Omental fat pad (tissue), 4 donors: ENCODE data around the gene SPINDOC. TPM values are rescaled to one million over a fixed set of nuclear protein-coding genes. Genes with fewer than 3 reads are reported as not detected.

Experiments
- ATAC-seq: fragments of 150-250 bp; one replicate; pipeline ENCODE4 v1.9.1; 2016; ENCODE audit warnings: mild to moderate bottlenecking, moderate library complexity; ENCODE audit not compliant: low FRiP score
- DNase-seq: peaks from one replicate; pipeline ENCODE4 v3.0.0-alpha.2; 2019; ENCODE audit warnings: low spot score
- total RNA-seq, 4 donors: library from RNA; depleted of rRNA; stranded (reverse); fragments of >200 nt; gene quantifications; one replicate each; pipeline ENCODE4 v1.1.0, GENCODE V29; 2016
- TF ChIP-seq, protein P1 (sequence below), 3 donors: fragments of 450-650 bp; IDR thresholded peaks; one replicate each; pipeline ENCODE4 v1.5.1; 2016 to 2017; ENCODE audit warnings: antibody characterized with exemption in 3 of 3, mild to moderate bottlenecking in 3 of 3, moderate library complexity in 2 of 3

The SPINDOC gene
- total RNA-seq, 4 donors from 2014 or later = 7.3 to 12.8 (median 8.6) TPM

DNA sequence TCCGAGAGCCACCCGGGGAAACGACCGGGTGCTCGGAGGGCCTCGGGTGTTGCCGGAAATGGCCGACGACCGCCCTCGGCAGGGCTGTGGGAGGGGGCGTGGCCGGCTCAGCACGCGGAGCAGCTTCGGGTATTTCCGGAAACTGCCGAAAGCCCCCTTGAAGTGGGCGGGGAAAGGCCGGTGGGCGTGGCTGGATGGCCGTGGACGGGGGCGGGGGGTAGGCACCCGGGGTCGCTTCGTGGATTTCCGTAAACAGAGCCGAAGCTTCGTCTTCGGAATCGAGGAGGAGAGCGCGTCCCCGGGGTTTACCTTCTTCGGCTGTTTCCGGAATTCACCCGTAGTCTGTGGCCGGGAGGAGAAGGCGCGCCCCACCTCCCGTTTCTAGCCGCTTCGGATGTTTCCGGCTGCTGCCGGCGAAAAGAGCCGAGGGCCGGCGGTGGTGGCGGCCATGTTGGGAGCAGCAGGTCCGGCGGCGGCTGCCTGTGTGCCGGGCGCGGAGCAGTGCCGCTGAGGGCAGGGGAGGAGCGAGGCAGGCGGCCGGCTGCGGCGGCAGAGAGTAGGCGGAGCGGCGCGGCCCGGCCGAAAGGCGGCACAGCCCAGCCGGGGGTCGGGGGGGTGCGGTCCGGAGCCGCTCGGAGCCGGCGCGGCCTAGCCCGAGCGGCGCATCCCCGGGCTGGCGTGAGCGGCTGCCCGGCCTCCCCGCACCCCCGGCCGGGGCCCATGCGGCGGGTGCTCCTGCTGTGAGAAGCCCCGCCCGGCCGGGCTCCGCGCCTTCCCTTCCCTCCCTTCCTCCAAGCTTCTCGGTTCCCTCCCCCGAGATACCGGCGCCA is 25.6 kb downstream of the SPINDOC start, which contains the start of gene MARK2:
TSS of gene MARK2 (plus strand) at position 433 of the 830 bp plus-strand sequence. CDS start at position 830, 397 bp downstream.
- peak; percentile 87 for ATAC-seq
- TF ChIP-seq, protein P1, sequence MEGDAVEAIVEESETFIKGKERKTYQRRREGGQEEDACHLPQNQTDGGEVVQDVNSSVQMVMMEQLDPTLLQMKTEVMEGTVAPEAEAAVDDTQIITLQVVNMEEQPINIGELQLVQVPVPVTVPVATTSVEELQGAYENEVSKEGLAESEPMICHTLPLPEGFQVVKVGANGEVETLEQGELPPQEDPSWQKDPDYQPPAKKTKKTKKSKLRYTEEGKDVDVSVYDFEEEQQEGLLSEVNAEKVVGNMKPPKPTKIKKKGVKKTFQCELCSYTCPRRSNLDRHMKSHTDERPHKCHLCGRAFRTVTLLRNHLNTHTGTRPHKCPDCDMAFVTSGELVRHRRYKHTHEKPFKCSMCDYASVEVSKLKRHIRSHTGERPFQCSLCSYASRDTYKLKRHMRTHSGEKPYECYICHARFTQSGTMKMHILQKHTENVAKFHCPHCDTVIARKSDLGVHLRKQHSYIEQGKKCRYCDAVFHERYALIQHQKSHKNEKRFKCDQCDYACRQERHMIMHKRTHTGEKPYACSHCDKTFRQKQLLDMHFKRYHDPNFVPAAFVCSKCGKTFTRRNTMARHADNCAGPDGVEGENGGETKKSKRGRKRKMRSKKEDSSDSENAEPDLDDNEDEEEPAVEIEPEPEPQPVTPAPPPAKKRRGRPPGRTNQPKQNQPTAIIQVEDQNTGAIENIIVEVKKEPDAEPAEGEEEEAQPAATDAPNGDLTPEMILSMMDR (IDR thresholded peaks at IDR 0.05) = no peak
- DNase-seq = peak; percentile 98

DNA sequence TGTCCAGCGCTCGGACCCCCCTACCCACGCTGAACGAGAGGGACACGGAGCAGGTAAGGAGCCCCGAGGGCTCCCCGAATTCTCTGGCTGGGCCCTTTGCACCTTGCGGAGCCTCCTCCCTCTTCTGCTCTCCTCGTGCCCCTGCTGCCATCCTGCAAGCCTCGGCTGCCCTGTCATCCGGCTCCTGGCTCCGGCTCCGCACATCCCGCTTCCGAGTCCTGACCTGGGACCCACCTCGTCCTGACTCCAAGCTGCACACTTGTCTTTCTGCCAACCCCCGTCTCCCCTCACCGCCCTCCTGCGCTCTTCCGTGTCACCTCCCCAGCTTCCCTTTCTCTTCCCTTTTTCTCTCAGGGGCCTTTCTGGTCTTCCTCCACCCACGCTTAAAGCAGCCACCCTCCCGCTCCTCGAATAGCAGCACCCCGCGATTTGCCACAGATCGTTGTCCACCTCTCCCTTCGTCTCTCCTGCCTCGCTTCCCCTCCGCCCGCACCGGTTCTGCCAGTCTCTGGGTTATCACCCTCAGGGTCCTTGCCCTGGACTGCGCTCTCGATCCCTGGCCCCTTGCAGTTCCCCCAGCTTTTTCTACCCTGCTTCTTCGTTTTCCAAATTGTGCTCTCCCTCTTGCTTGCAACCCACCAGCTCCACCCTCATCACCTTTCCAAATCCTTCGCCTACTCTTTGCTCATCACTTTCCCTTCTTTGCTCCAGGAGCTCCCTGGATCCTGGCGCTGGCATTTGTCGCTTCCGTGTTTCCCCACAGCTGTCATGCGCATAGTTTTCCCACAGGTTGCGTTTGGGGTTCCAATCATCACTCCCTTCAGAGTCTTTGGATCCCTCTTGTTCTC is 26.5 kb downstream of the SPINDOC start:
- ATAC-seq (no peak), DNase-seq (no peak)
- TF ChIP-seq, protein P1 (IDR thresholded peaks at IDR 0.05) = no peak

DNA sequence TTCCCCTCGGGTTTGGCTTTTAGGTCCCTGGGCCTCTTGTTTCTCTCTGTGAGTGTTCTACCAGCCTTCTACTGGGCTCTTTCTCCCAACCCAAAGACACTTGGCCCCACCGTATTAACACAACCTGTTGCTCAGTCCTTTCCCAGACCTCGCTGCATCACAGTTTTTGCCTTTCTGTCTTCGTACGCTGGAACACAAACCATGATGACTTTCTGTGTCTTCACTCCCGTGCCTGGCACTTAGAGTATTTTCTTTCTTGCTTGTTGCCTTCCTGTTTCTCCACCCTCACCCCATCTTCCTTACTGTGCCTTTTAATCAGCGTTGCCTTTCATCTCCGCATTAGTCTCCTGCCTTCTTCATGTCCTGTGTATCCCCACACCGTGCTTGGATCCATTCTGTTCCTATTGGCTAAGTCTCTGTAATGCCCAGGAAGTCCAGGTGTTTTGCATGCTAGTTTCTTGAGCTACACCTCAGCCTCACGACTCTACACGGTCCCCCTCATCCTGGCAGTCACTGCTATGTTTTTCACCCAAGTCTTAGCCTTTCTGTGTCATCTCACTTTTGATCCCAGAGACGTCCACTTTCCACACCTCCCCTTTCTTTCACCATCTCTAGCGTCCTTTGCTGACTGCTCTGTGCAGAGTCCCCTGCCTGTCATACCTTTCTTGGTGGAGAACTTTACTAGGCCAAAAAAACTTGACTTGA is 27.3 kb downstream of the SPINDOC start:
- no peak for ATAC-seq
- no peak for DNase-seq
- TF ChIP-seq, protein P1 (IDR thresholded peaks at IDR 0.05) = no peak

DNA sequence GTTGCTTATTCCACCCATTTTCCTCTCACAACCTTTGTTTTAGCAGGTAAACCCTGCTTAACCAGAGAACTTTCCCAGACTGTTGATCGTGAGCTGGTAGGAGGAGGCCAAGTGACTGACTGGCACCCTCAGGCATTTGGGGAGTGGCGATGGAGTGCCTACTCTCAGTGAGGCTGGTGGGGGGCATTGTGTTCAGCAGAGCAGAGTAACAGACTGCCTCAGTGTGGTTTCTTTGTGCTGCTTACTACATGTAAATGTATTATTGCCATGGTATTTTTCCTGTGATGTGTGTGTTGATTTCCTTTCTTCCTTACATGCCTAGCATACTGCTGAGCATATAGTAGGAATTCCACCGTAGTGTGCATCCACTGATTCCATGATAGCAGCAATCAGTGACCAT is 28.3 kb downstream of the SPINDOC start:
- no peak for DNase-seq
- ATAC-seq = no peak
- TF ChIP-seq, protein P1 (IDR thresholded peaks at IDR 0.05) = no peak

DNA sequence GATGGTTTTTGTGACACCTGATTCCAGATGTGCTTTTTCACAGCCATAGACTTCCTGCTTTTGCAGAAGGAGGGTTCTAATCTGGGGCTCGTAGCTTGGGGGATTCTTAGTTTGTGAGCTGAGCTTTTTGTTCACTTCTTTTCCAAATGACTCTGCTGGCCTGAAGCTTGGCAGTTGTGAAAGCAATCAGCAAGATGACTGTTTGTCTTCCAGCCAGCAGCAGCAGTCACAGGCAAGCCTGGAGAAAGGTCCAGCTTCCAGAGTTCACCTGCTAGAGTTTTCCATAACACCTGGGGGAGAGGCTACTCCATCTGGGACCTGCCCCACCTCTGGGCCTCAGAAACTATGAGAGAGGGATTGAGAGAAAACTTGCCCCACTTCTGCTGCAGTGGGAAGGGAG is 29.8 kb downstream of the SPINDOC start:
- DNase-seq (no peak), ATAC-seq (no peak)
- TF ChIP-seq, protein P1 (IDR thresholded peaks at IDR 0.05) = no peak

DNA sequence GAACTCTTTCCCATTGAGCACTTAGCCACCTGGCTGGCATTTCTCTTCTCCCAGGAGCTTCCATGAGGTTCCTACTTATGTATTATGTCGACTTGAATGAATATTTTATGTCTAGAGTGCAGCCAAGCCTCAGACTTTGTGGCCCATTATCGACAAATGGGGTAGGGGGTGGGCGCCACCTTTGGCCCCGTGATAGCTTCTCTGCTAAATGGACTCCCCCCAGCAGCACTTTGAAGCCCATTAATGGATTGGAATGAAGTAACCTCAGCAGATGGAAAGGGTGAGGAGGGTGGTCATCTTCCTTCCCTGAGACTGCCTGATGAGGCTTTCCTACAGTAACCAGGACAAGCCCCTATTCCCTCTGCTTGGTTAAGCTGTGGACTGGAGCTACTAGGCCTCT is 31.6 kb downstream of the SPINDOC start:
- ATAC-seq = no peak
- no peak for DNase-seq
- TF ChIP-seq, protein P1 (IDR thresholded peaks at IDR 0.05) = no peak
